GM12878 (cell line): Measurements from ENCODE around the gene RARRES2. TPM values are rescaled to one million over a fixed set of nuclear protein-coding genes. Genes with fewer than 3 reads are reported as not detected.
"Not testable (repeated sequence)": the region's sequence is repeated elsewhere in the genome, so short reads cannot be mapped to it uniquely, and the experiment has no call there.

ENCODE experiments used
- ATAC-seq: fragments of 200-7000 bp; cut with Tn5 transposase; 3 replicates; pipeline ENCODE4 v1.9.1; 2020; ENCODE audit warnings: mild to moderate bottlenecking, moderate library complexity
- BruUV-seq: library from RNA; stranded (reverse); fragments of 400-500 nt; replicated peaks from 2 replicates; lab custom pipeline; 2021; lab: Mats Ljungman, UMichigan
- CTCF ChIA-PET: fragments of 300-600 bp; sonication (Branson Sonifier 250); formaldehyde crosslinking; extraction: SDS; loops from one replicate; lab custom pipeline; 2021; ENCODE audit warnings: inconsistent platforms; lab: Yijun Ruan, JAX
- POLR2A ChIA-PET: fragments of 350-600 bp; formaldehyde crosslinking; extraction: SDS; loops from one replicate; lab custom pipeline; 2021; ENCODE audit warnings: inconsistent platforms; lab: Charles Lee
- RAD21 ChIA-PET: fragments of 300-600 bp; sonication (Branson Sonifier 250); formaldehyde crosslinking; loops from one replicate; lab custom pipeline; 2023; ENCODE audit warnings: antibody characterized with exemption; ENCODE audit not compliant: unreplicated experiment; lab: Charles Lee
- SMC1A ChIA-PET: fragments of 300-600 bp; sonication (Branson Sonifier 250); formaldehyde crosslinking; loops from one replicate; lab custom pipeline; 2023; ENCODE audit not compliant: unreplicated experiment, uncharacterized antibody; lab: Charles Lee
- DNase-seq: peaks from one replicate; pipeline ENCODE4 v3.0.0-alpha.2; 2011; ENCODE audit warnings: low read depth, low spot score
- FAIRE-seq: peaks from 3 replicates; lab custom pipeline; 2011; peaks lifted over from hg19 to GRCh38; lab: Jason Lieb, UNC
- H2AFZ ChIP-seq: 2 replicates; pipeline ENCODE4 v1.6.0; 2011; ENCODE audit warnings: low read depth, low read length, control low read depth; ENCODE audit not compliant: control insufficient read depth
- H3K27ac ChIP-seq: 2 replicates; pipeline ENCODE4 v1.5.1; 2011; ENCODE audit warnings: control low read depth; ENCODE audit not compliant: control insufficient read depth, insufficient read depth
- H3K27me3 ChIP-seq, 2 experiments: replicated peaks in 1 of 2; 2 replicates each; pipeline versions ENCODE4 v1.6.0 to v1.6.1; 2011; ENCODE audit warnings: low read length in 1 of 2; ENCODE audit not compliant: control insufficient read depth in 2 of 2, insufficient read depth in 2 of 2
- H3K36me3 ChIP-seq, 2 experiments: 2 replicates each; pipeline ENCODE4 v1.5.1; 2011; ENCODE audit warnings: low read length in 1 of 2; ENCODE audit not compliant: control insufficient read depth in 2 of 2, insufficient read depth in 2 of 2
- H3K4me1 ChIP-seq: 2 replicates; pipeline ENCODE4 v1.6.1; 2011; ENCODE audit warnings: mild to moderate bottlenecking, low read length, moderate library complexity, mixed read lengths; ENCODE audit not compliant: control insufficient read depth, insufficient read depth
- H3K4me2 ChIP-seq: 2 replicates; pipeline ENCODE4 v1.6.0; 2011; ENCODE audit warnings: control low read depth; ENCODE audit not compliant: control insufficient read depth, insufficient read depth
- H3K4me3 ChIP-seq: fragments of 200-600 bp; sonication (generic); 2 replicates; pipeline ENCODE4 v1.5.1; 2016
- H3K79me2 ChIP-seq: 2 replicates; pipeline ENCODE4 v1.6.0; 2011; ENCODE audit warnings: low read length; ENCODE audit not compliant: control insufficient read depth, insufficient read depth
- H3K9ac ChIP-seq: 2 replicates; pipeline ENCODE4 v1.8.0; 2011; ENCODE audit warnings: low read length, control low read depth, mixed read lengths; ENCODE audit not compliant: control insufficient read depth, insufficient read depth
- H3K9me3 ChIP-seq: replicated peaks from 3 replicates; pipeline ENCODE4 v1.5.1; 2011; ENCODE audit warnings: mild to moderate bottlenecking, low read length; ENCODE audit not compliant: control insufficient read depth, insufficient read depth
- H4K20me1 ChIP-seq: 2 replicates; pipeline ENCODE4 v1.6.0; 2011; ENCODE audit not compliant: control insufficient read depth, insufficient read depth
- CUX1 ChIP-seq: IDR thresholded peaks from 2 replicates; pipeline ENCODE4 v1.6.1; 2012; ENCODE audit warnings: improper control_type of control experiment, low read depth, low read length; ENCODE audit not compliant: insufficient replicate concordance
- ESRRA ChIP-seq: IDR thresholded peaks from 2 replicates; pipeline ENCODE4 v1.6.1; 2012; ENCODE audit warnings: mild to moderate bottlenecking, low read length, improper control_type of control experiment
- HDAC6 ChIP-seq: fragments of 200-600 bp; sonication (generic); IDR thresholded peaks from one replicate; pipeline ENCODE4 v1.8.0; 2017; ENCODE audit warnings: antibody characterized with exemption; ENCODE audit not compliant: unreplicated experiment
- NRF1 ChIP-seq: conservative IDR thresholded peaks from 2 replicates; pipeline ENCODE4 v1.6.1; 2011; ENCODE audit warnings: mild to moderate bottlenecking, low read depth, low read length, improper control_type of control experiment
- SIX5 ChIP-seq: IDR thresholded peaks from 2 replicates; pipeline ENCODE4 v1.6.1; 2011; ENCODE audit warnings: mild to moderate bottlenecking, low read depth, low read length, moderate library complexity; ENCODE audit not compliant: severe bottlenecking
- ZNF207 ChIP-seq: fragments of 450-650 bp; IDR thresholded peaks from 2 replicates; pipeline ENCODE4 v1.6.1; 2014; ENCODE audit warnings: antibody characterized with exemption, mild to moderate bottlenecking, borderline replicate concordance
- WGBS: methylation state at CpG from one replicate; pipeline ENCODE4 v1.1.6; 2016; ENCODE audit warnings: low lambda C conversion rate; ENCODE audit not compliant: insufficient replicate concordance, insufficient coverage; ENCODE audit errors: missing lambda C conversion rate; 5-methylcytosine and 5-hydroxymethylcytosine counted together
- in situ Hi-C: fragments of 300-500 bp; cut with MboI; formaldehyde crosslinking; loops from 9 replicates; pipeline ENCODE4 v1.14.3; 2018; ENCODE audit warnings: mixed read lengths
- intact Hi-C: fragments of 100-400 bp; cut with micrococcal nuclease; formaldehyde crosslinking; loops from one replicate; pipeline ENCODE4 v1.14.2; 2022; ENCODE audit not compliant: unreplicated experiment
- polyA plus RNA-seq, 11 experiments: library from polyadenylated mRNA; depleted of rRNA in 4 of 11; unstranded in 6 of 11; stranded (reverse) in 5 of 11; fragments of >200 nt; fragmentation: Nextera tagmentation in 4 of 11; fragmentation: Illumina TruSeq in 1 of 11; extraction: Ambion mirVana in 4 of 11; extraction: Trizol in 1 of 11; gene quantifications; 1 replicate in 1 of 11; 2 replicates in 10 of 11; pipeline versions ENCODE4 v1.2.1 to v1.2.3, GENCODE V29; 2011 to 2016; ENCODE audit warnings: inconsistent platforms in 2 of 11, missing spikeins in 2 of 11, low read depth in 1 of 11
- total RNA-seq, 4 experiments: library from RNA; depleted of rRNA in 3 of 4; stranded (reverse); fragments of >200 nt in 3 of 4; fragmentation: Illumina TruSeq in 1 of 4; extraction: Trizol in 1 of 4; gene quantifications; 2 replicates each; pipeline versions ENCODE4 v1.2.1 to v1.2.3, GENCODE V29; 2013 to 2021

The RARRES2 gene
- total and polyA plus RNA-seq, 10 of the 15 experiments (the other 5 are each of a cell fraction or from before 2014, with no cell fraction given): 0.13 to 2.2 (median 0.40) TPM; not detected in 3

DNA sequence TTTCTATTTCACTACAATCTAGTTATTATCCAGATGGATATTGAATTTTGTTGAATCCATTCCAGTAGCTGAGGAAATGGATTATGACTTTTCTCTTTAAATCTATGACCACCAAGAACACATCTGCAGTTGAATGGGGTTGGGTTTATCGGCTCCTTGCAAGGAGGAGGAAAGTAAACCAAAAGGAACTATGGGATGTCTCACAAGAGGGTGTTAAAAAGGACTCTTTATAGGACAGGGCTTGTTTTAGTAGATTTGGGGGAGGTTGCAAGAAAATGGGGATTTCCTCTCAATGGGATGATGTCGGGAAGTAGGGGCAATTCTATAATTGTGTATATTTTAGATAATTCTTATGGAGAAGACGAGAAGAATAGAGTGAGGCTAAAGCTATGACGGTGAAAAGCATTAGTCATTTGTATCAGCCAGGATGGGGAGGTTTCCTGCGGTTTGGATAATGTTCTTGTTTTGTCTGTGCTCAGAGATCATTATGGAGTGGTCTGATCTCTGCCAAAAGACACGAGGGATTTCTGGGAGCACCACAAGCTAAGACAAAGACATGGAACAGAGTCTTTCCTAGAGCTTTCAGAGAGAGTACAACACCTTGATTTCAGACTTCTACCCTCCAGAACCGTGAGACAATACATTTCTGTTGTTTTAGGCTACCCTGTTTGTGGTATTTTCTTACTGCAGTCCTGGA lies 23.5 kb downstream of the RARRES2 start:
- Histone ChIP-seq H3K9ac (no peak overlapping the region), H2AFZ (no peak overlapping the region), H3K79me2 (peaks cover 14% of the 10 kb centered on the region), H3K4me1 (peaks cover 10% of the 10 kb centered on the region; the same call in 1 of the 2 replicates), H3K4me2 (no peak overlapping the region), H3K27ac (no peak overlapping the region), H4K20me1 (no peaks in the 10 kb centered on the region), H3K27me3 (no peaks in the 10 kb centered on the region), H3K36me3 (no peaks in the 10 kb centered on the region), H3K4me3 (no peak overlapping the region)
- in situ Hi-C loops (no loop called here), intact Hi-C loops (no loop called here)
- no TSS peak for BruUV-seq
- SMC1A ChIA-PET: no interaction called here
- WGBS: 83% methylated on average over 7 of the region's 7 CpGs
- POLR2A ChIA-PET: interaction anchor here (0.8 to 1.0 kb wide), 2 partner anchors 9 to 35 kb away, joined by 3 to 4 read pairs; no protein-coding TSS in a partner anchor
- no peak for ATAC-seq
- RAD21 ChIA-PET: no interaction called here
- CTCF ChIA-PET: interaction anchor here (1.2 kb wide), 1 partner anchor 8 kb away, joined by 4 read pairs; no protein-coding TSS in a partner anchor
- TF ChIP-seq NRF1: no peak
- TF ChIP-seq ZNF207: no peak
- TF ChIP-seq CUX1: no peak
- no peak for TF ChIP-seq HDAC6
- no peak for TF ChIP-seq SIX5
- TF ChIP-seq ESRRA: no peak
- TF ChIP-seq, all 136 proteins: peak for 0
- DNase-seq: no peak
- FAIRE-seq: no peak
- H3K9me3 ChIP-seq: no peaks in the 10 kb centered on the region

GRCh38 chr7:150316987-150317386 lies 24.4 kb downstream of the RARRES2 start:
- H3K9me3 ChIP-seq, H2AFZ ChIP-seq, intact Hi-C loops, in situ Hi-C loops, H3K36me3 ChIP-seq, CTCF ChIA-PET, RAD21 ChIA-PET, BruUV-seq, DNase-seq, SMC1A ChIA-PET, H3K4me2 ChIP-seq, H3K4me1 ChIP-seq, H4K20me1 ChIP-seq, H3K79me2 ChIP-seq, FAIRE-seq, H3K27me3 ChIP-seq, ATAC-seq, H3K27ac ChIP-seq, H3K9ac ChIP-seq, H3K4me3 ChIP-seq: not testable (repeated sequence)
- POLR2A ChIA-PET: interaction anchor here (1.0 kb wide), 1 partner anchor 36 kb away, joined by 3 read pairs; no protein-coding TSS in a partner anchor
- WGBS: 98% methylated on average over 6 of the region's 6 CpGs
